Measurements from ENCODE around the gene ACAA2.

ACAA2 gene

GRCh38 chr18:49744376-49745008 is 68.8 kb downstream of the ACAA2 start:
- POLR2A ChIA-PET = no interaction called here
- CTCF ChIA-PET = interaction anchor here (0.6 to 0.7 kb wide), 2 partner anchors 112 to 114 kb away, joined by 4 to 7 read pairs; no protein-coding TSS in a partner anchor
- DNase-seq (ENCODE audit: extremely low spot score) = no peak
- TF ChIP-seq NFRKB (IDR thresholded peaks at IDR 0.05) (no peak), ELF4 (IDR thresholded peaks at IDR 0.05) (no peak), L3MBTL2 (conservative IDR thresholded peaks at IDR 0.05) (no peak), FOXM1 (IDR thresholded peaks at IDR 0.05; ENCODE audit: borderline replicate concordance) (no peak)

- ChIA-PET POLR2A (no interaction called here), CTCF (no interaction called here)
- TF ChIP-seq BHLHE40 (IDR thresholded peaks at IDR 0.05; ENCODE audit: borderline replicate concordance) (no peak), CTBP1 (IDR thresholded peaks at IDR 0.05; ENCODE audit: borderline replicate concordance) (no peak), ARNT (IDR thresholded peaks at IDR 0.05) (no peak), HDGF (IDR thresholded peaks at IDR 0.05; ENCODE audit: borderline replicate concordance) (no peak), LEF1 (IDR thresholded peaks at IDR 0.05; ENCODE audit: borderline replicate concordance) (no peak), FOXM1 (IDR thresholded peaks at IDR 0.05; ENCODE audit: borderline replicate concordance) (no peak), FOXA1 (IDR thresholded peaks at IDR 0.05) (no peak), ELF4 (IDR thresholded peaks at IDR 0.05) (no peak), SUZ12 (IDR thresholded peaks at IDR 0.05) (no peak), ZNF384 (IDR thresholded peaks at IDR 0.05) (no peak), NFRKB (IDR thresholded peaks at IDR 0.05) (no peak), SP1 (IDR thresholded peaks at IDR 0.05) (no peak), FOXK2 (IDR thresholded peaks at IDR 0.05) (no peak), PKNOX1 (IDR thresholded peaks at IDR 0.05) (no peak), L3MBTL2 (conservative IDR thresholded peaks at IDR 0.05) (no peak), TARDBP (IDR thresholded peaks at IDR 0.05) (no peak)
- DNase-seq (ENCODE audit: extremely low spot score) = no peak
Observed at GRCh38 chr18:49743117-49743567, 70.2 kb downstream of the ACAA2 start.

- ChIA-PET CTCF (no interaction called here), POLR2A (no interaction called here)
- TF ChIP-seq FOXK2 (IDR thresholded peaks at IDR 0.05) (no peak), PKNOX1 (IDR thresholded peaks at IDR 0.05) (no peak), CTBP1 (IDR thresholded peaks at IDR 0.05; ENCODE audit: borderline replicate concordance) (no peak), HDGF (IDR thresholded peaks at IDR 0.05; ENCODE audit: borderline replicate concordance) (no peak), TARDBP (IDR thresholded peaks at IDR 0.05) (no peak), LEF1 (IDR thresholded peaks at IDR 0.05; ENCODE audit: borderline replicate concordance) (no peak), SUZ12 (IDR thresholded peaks at IDR 0.05) (no peak), ARNT (IDR thresholded peaks at IDR 0.05) (no peak), FOXM1 (IDR thresholded peaks at IDR 0.05; ENCODE audit: borderline replicate concordance) (no peak), L3MBTL2 (conservative IDR thresholded peaks at IDR 0.05) (no peak), ELF4 (IDR thresholded peaks at IDR 0.05) (no peak), NFRKB (IDR thresholded peaks at IDR 0.05) (no peak), ZNF384 (IDR thresholded peaks at IDR 0.05) (no peak), BHLHE40 (IDR thresholded peaks at IDR 0.05; ENCODE audit: borderline replicate concordance) (no peak), FOXA1 (IDR thresholded peaks at IDR 0.05) (no peak), SP1 (IDR thresholded peaks at IDR 0.05) (no peak)
- no peak for DNase-seq (ENCODE audit: extremely low spot score)
Observed at GRCh38 chr18:49742316-49743116, 70.8 kb downstream of the ACAA2 start.

GRCh38 chr18:49739275-49739674 is 74.1 kb downstream of the ACAA2 start:
- CTCF ChIA-PET = interaction anchor here (1.0 to 1.1 kb wide), 3 partner anchors 8 to 12 kb away, joined by 3 to 4 read pairs (median 4); no protein-coding TSS in a partner anchor
- DNase-seq (ENCODE audit: extremely low spot score) = no peak
- POLR2A ChIA-PET = no interaction called here
- TF ChIP-seq SUZ12 (IDR thresholded peaks at IDR 0.05) = no peak
- no peak for TF ChIP-seq ZNF384 (IDR thresholded peaks at IDR 0.05)
- no peak for TF ChIP-seq FOXM1 (IDR thresholded peaks at IDR 0.05; ENCODE audit: borderline replicate concordance)
- no peak for TF ChIP-seq NFRKB (IDR thresholded peaks at IDR 0.05)
- no peak for TF ChIP-seq LEF1 (IDR thresholded peaks at IDR 0.05; ENCODE audit: borderline replicate concordance)
- TF ChIP-seq TARDBP (IDR thresholded peaks at IDR 0.05) = no peak
- TF ChIP-seq ARNT (IDR thresholded peaks at IDR 0.05) = no peak
- no peak for TF ChIP-seq HDGF (IDR thresholded peaks at IDR 0.05; ENCODE audit: borderline replicate concordance)
- TF ChIP-seq FOXA1 (IDR thresholded peaks at IDR 0.05) = no peak
- no peak for TF ChIP-seq CTBP1 (IDR thresholded peaks at IDR 0.05; ENCODE audit: borderline replicate concordance)
- no peak for TF ChIP-seq PKNOX1 (IDR thresholded peaks at IDR 0.05)
- no peak for TF ChIP-seq ELF4 (IDR thresholded peaks at IDR 0.05)
- TF ChIP-seq BHLHE40 (IDR thresholded peaks at IDR 0.05; ENCODE audit: borderline replicate concordance) = no peak
- no peak for TF ChIP-seq SP1 (IDR thresholded peaks at IDR 0.05)
- TF ChIP-seq FOXK2 (IDR thresholded peaks at IDR 0.05) = no peak
- no peak for TF ChIP-seq L3MBTL2 (conservative IDR thresholded peaks at IDR 0.05)

GRCh38 chr18:49738721-49739120 is 74.6 kb downstream of the ACAA2 start:
- no peak for TF ChIP-seq FOXA1 (IDR thresholded peaks at IDR 0.05)
- TF ChIP-seq HDGF (IDR thresholded peaks at IDR 0.05; ENCODE audit: borderline replicate concordance) = no peak
- TF ChIP-seq TARDBP (IDR thresholded peaks at IDR 0.05) = no peak
- TF ChIP-seq L3MBTL2 (conservative IDR thresholded peaks at IDR 0.05) = no peak
- no peak for TF ChIP-seq FOXK2 (IDR thresholded peaks at IDR 0.05)
- TF ChIP-seq ZNF384 (IDR thresholded peaks at IDR 0.05) = no peak
- no peak for TF ChIP-seq NFRKB (IDR thresholded peaks at IDR 0.05)
- TF ChIP-seq BHLHE40 (IDR thresholded peaks at IDR 0.05; ENCODE audit: borderline replicate concordance) = no peak
- no peak for TF ChIP-seq CTBP1 (IDR thresholded peaks at IDR 0.05; ENCODE audit: borderline replicate concordance)
- no peak for TF ChIP-seq SP1 (IDR thresholded peaks at IDR 0.05)
- no peak for TF ChIP-seq FOXM1 (IDR thresholded peaks at IDR 0.05; ENCODE audit: borderline replicate concordance)
- no peak for TF ChIP-seq LEF1 (IDR thresholded peaks at IDR 0.05; ENCODE audit: borderline replicate concordance)
- no peak for TF ChIP-seq PKNOX1 (IDR thresholded peaks at IDR 0.05)
- no peak for TF ChIP-seq ELF4 (IDR thresholded peaks at IDR 0.05)
- ChIA-PET POLR2A (no interaction called here), CTCF (interaction anchor here (1.1 kb wide), 1 partner anchor 10 kb away, joined by 4 read pairs; no protein-coding TSS in a partner anchor)
- no peak for DNase-seq (ENCODE audit: extremely low spot score)

Data from HEK293T (cell line).